K562 (cell line): ENCODE measurements around the gene SLC25A21. TPM values are rescaled to one million over a fixed set of nuclear protein-coding genes. Genes with fewer than 3 reads are reported as not detected.

Experiments
- ATF1 ChIP-seq, 2 experiments: fragments of 450-650 bp in 1 of 2; IDR thresholded peaks; 2 replicates each; pipeline ENCODE4 v1.6.1; 2016; ENCODE audit warnings: missing compliant biosample characterization in 1 of 2, missing genetic modification characterization in 1 of 2
- BDP1 ChIP-seq: IDR thresholded peaks from 3 replicates; pipeline ENCODE4 v1.6.1; 2011; ENCODE audit not compliant: insufficient read length, insufficient read depth
- BRD9 ChIP-seq: fragments of 450-650 bp; IDR thresholded peaks from 2 replicates; pipeline ENCODE4 v1.6.1; 2018; ENCODE audit warnings: low read depth; ENCODE audit not compliant: partially characterized antibody
- CREM ChIP-seq: IDR thresholded peaks from 2 replicates; pipeline ENCODE4 v1.6.1; 2014; ENCODE audit warnings: antibody characterized with exemption, low read depth
- CTBP1 ChIP-seq: fragments of 450-650 bp; IDR thresholded peaks from 2 replicates; pipeline ENCODE4 v1.6.1; 2016; ENCODE audit warnings: borderline replicate concordance
- MEF2A ChIP-seq: IDR thresholded peaks from 2 replicates; pipeline ENCODE4 v1.6.1; 2011; ENCODE audit warnings: low read depth, mild to moderate bottlenecking, low read length, moderate library complexity; ENCODE audit not compliant: control insufficient read depth
- NCOR1 ChIP-seq: fragments of 450-650 bp; IDR thresholded peaks from 2 replicates; pipeline ENCODE4 v1.6.1; 2016; ENCODE audit warnings: mild to moderate bottlenecking, moderate library complexity
- TGIF2 ChIP-seq: sonication (generic); formaldehyde crosslinking; IDR thresholded peaks from 2 replicates; pipeline ENCODE4 v1.8.1; 2022; ENCODE audit warnings: mild to moderate bottlenecking, missing genetic modification reagents, moderate library complexity
- ZFP30 ChIP-seq: fragments of 250-450 bp; sonication (Bioruptor Pico); IDR thresholded peaks from 2 replicates; pipeline ENCODE4 v1.8.0; 2022; ENCODE audit warnings: moderate library complexity, mild to moderate bottlenecking, inconsistent platforms, borderline replicate concordance
- ZFP36 ChIP-seq: fragments of 150-350 bp; IDR thresholded peaks from 2 replicates; pipeline ENCODE4 v1.6.1; 2018; ENCODE audit warnings: low read length, low read depth; ENCODE audit not compliant: partially characterized antibody
- ZNF311 ChIP-seq: fragments of 250-450 bp; sonication (Bioruptor Pico); IDR thresholded peaks from 2 replicates; pipeline ENCODE4 v1.4.0; 2020; ENCODE audit warnings: mild to moderate bottlenecking, moderate library complexity
- ZNF444 ChIP-seq: fragments of 250-450 bp; sonication (Bioruptor Pico); IDR thresholded peaks from 2 replicates; pipeline ENCODE4 v1.4.0; 2020; ENCODE audit warnings: mild to moderate bottlenecking, moderate library complexity
- polyA plus RNA-seq, 8 experiments: library from polyadenylated mRNA; depleted of rRNA in 4 of 8; stranded (reverse) in 5 of 8; unstranded in 3 of 8; fragments of >200 nt; fragmentation: Nextera tagmentation in 2 of 8; fragmentation: Illumina TruSeq in 1 of 8; extraction: Ambion mirVana in 2 of 8; extraction: Trizol in 1 of 8; gene quantifications; 2 replicates each; pipeline versions ENCODE4 v1.2.1 to v1.2.3, GENCODE V29; 2011 to 2014; ENCODE audit warnings: inconsistent platforms in 1 of 8, missing spikeins in 1 of 8
- total RNA-seq, 7 experiments: library from RNA; depleted of rRNA in 6 of 7; stranded (reverse); fragments of >200 nt in 6 of 7; fragmentation: Illumina TruSeq in 2 of 7; extraction: Trizol in 2 of 7; gene quantifications; 2 replicates each; pipeline versions ENCODE4 v1.2.1 to v1.2.3, GENCODE V29; 2011 to 2021; ENCODE audit warnings: low replicate concordance in 1 of 7
- TF ChIP-seq, protein P1 (sequence below): fragments of 200-800 bp; sonication (Bioruptor generic); IDR thresholded peaks from 2 replicates; pipeline ENCODE4 v1.6.1; 2016; ENCODE audit warnings: missing genetic modification characterization, missing compliant biosample characterization
- TF ChIP-seq, protein P2 (sequence below): sonication (generic); formaldehyde crosslinking; IDR thresholded peaks from 2 replicates; pipeline ENCODE4 v1.8.1; 2023; ENCODE audit warnings: missing genetic modification reagents, mild to moderate bottlenecking, borderline replicate concordance
- TF ChIP-seq, protein P3 (sequence below): fragments of 250-450 bp; sonication (Bioruptor Pico); IDR thresholded peaks from 2 replicates; pipeline ENCODE4 v1.8.0; 2021; ENCODE audit warnings: moderate library complexity, mild to moderate bottlenecking, inconsistent platforms

SLC25A21 gene
- total and polyA plus RNA-seq, 9 of the 15 experiments (the other 6 are each of a cell fraction or from before 2014, with no cell fraction given), result 15.2 to 46.7 (median 28.7) TPM

DNA sequence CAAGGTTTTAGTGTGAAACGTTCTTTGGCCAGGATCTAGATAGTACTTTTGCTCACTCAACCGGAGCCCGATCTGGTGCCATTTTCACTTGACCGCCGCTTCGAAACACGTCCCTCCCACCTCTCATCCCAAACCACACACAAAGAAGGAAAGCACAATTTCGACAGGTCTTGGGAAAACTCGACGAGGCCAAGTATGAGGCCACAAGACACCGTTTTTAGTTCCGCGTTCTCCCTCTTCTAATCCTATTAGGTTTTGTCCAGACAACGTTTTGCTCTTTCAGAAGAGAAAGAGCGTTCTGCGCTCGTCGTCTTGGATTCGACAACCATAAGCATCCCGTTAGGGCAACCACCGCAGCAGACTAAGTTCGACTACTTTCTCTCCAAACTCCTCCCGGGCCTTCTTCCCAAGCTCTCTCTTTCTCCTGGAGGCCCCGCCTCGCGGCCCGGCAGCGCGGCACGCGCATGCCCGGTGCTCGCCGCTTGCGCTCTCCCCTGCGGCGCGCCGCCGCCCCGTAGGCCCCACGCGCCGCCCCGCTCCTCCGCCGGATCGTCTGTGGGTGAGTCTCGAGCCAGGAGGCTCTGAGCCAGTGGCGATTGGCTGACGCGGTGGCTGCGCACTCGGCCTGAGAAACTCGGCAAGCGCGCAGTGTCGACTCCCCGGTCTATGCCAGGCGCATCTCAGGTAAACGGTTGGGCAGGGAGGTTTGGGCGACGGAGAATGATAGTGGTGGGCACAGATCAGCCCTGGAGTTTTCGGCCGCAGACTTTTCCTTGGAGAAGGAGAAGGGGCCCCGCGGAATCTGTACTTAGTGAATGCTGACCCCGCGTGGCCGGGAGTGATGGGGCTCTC is 25.2 kb upstream of the SLC25A21 start, which contains the start of gene MIPOL1 (continued):
- no peak for TF ChIP-seq ZFP30 (CRISPR knock-in tag)
- no peak for TF ChIP-seq BDP1
- TF ChIP-seq BRD9, result peak; percentile 47
- peak; percentile 79 for TF ChIP-seq CREM
- TF ChIP-seq, protein P1, sequence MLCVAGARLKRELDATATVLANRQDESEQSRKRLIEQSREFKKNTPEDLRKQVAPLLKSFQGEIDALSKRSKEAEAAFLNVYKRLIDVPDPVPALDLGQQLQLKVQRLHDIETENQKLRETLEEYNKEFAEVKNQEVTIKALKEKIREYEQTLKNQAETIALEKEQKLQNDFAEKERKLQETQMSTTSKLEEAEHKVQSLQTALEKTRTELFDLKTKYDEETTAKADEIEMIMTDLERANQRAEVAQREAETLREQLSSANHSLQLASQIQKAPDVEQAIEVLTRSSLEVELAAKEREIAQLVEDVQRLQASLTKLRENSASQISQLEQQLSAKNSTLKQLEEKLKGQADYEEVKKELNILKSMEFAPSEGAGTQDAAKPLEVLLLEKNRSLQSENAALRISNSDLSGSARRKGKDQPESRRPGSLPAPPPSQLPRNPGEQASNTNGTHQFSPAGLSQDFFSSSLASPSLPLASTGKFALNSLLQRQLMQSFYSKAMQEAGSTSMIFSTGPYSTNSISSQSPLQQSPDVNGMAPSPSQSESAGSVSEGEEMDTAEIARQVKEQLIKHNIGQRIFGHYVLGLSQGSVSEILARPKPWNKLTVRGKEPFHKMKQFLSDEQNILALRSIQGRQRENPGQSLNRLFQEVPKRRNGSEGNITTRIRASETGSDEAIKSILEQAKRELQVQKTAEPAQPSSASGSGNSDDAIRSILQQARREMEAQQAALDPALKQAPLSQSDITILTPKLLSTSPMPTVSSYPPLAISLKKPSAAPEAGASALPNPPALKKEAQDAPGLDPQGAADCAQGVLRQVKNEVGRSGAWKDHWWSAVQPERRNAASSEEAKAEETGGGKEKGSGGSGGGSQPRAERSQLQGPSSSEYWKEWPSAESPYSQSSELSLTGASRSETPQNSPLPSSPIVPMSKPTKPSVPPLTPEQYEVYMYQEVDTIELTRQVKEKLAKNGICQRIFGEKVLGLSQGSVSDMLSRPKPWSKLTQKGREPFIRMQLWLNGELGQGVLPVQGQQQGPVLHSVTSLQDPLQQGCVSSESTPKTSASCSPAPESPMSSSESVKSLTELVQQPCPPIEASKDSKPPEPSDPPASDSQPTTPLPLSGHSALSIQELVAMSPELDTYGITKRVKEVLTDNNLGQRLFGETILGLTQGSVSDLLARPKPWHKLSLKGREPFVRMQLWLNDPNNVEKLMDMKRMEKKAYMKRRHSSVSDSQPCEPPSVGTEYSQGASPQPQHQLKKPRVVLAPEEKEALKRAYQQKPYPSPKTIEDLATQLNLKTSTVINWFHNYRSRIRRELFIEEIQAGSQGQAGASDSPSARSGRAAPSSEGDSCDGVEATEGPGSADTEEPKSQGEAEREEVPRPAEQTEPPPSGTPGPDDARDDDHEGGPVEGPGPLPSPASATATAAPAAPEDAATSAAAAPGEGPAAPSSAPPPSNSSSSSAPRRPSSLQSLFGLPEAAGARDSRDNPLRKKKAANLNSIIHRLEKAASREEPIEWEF (CRISPR knock-in tag), result 0 out of 2 replicates have a peak, but pooled peaks have one; percentile 46
- TF ChIP-seq ZNF311 (CRISPR knock-in tag), result no peak
- TF ChIP-seq NCOR1, result peak; percentile 30; the same call in 1 of the 2 replicates
- TF ChIP-seq, protein P2, sequence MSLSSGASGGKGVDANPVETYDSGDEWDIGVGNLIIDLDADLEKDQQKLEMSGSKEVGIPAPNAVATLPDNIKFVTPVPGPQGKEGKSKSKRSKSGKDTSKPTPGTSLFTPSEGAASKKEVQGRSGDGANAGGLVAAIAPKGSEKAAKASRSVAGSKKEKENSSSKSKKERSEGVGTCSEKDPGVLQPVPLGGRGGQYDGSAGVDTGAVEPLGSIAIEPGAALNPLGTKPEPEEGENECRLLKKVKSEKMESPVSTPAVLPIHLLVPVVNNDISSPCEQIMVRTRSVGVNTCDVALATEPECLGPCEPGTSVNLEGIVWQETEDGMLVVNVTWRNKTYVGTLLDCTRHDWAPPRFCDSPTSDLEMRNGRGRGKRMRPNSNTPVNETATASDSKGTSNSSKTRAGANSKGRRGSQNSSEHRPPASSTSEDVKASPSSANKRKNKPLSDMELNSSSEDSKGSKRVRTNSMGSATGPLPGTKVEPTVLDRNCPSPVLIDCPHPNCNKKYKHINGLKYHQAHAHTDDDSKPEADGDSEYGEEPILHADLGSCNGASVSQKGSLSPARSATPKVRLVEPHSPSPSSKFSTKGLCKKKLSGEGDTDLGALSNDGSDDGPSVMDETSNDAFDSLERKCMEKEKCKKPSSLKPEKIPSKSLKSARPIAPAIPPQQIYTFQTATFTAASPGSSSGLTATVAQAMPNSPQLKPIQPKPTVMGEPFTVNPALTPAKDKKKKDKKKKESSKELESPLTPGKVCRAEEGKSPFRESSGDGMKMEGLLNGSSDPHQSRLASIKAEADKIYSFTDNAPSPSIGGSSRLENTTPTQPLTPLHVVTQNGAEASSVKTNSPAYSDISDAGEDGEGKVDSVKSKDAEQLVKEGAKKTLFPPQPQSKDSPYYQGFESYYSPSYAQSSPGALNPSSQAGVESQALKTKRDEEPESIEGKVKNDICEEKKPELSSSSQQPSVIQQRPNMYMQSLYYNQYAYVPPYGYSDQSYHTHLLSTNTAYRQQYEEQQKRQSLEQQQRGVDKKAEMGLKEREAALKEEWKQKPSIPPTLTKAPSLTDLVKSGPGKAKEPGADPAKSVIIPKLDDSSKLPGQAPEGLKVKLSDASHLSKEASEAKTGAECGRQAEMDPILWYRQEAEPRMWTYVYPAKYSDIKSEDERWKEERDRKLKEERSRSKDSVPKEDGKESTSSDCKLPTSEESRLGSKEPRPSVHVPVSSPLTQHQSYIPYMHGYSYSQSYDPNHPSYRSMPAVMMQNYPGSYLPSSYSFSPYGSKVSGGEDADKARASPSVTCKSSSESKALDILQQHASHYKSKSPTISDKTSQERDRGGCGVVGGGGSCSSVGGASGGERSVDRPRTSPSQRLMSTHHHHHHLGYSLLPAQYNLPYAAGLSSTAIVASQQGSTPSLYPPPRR (CRISPR knock-in tag), result no peak
- TF ChIP-seq, protein P3, sequence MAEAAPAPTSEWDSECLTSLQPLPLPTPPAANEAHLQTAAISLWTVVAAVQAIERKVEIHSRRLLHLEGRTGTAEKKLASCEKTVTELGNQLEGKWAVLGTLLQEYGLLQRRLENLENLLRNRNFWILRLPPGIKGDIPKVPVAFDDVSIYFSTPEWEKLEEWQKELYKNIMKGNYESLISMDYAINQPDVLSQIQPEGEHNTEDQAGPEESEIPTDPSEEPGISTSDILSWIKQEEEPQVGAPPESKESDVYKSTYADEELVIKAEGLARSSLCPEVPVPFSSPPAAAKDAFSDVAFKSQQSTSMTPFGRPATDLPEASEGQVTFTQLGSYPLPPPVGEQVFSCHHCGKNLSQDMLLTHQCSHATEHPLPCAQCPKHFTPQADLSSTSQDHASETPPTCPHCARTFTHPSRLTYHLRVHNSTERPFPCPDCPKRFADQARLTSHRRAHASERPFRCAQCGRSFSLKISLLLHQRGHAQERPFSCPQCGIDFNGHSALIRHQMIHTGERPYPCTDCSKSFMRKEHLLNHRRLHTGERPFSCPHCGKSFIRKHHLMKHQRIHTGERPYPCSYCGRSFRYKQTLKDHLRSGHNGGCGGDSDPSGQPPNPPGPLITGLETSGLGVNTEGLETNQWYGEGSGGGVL (CRISPR knock-in tag), result no peak
- TF ChIP-seq ATF1 (CRISPR knock-in tag; IDR thresholded peaks at IDR 0.05), result peak; percentile 37; the same call in 1 of the 2 replicates
- peak; percentile 44; the same call in 1 of the 2 replicates for TF ChIP-seq ATF1 (tag; IDR thresholded peaks at IDR 0.05)
- TF ChIP-seq CTBP1, result peak; percentile 85
- TF ChIP-seq ZFP36, result no peak
- no peak for TF ChIP-seq ZNF444 (CRISPR knock-in tag)
- no peak for TF ChIP-seq MEF2A
- TF ChIP-seq TGIF2 (CRISPR knock-in tag), result no peak
